Fibroblast of skin of back (primary cell): ENCODE results near the gene BUB1B.

ENCODE experiments used
- DNase-seq: peaks from one replicate; pipeline ENCODE4 v3.0.0-alpha.2; 2013

The BUB1B gene

GRCh38 chr15:40242213-40242599 lies 81.3 kb downstream of the BUB1B start:
- DNase-seq = no peak

GRCh38 chr15:40242601-40243000 lies 81.7 kb downstream of the BUB1B start:
- no peak for DNase-seq

GRCh38 chr15:40243126-40243810 lies 82.4 kb downstream of the BUB1B start:
- no peak for DNase-seq

- no peak for DNase-seq
These were observed 84.2 kb downstream of the BUB1B start for GRCh38 chr15:40244961-40245523.

- DNase-seq = no peak
These were observed 85.0 kb downstream of the BUB1B start for GRCh38 chr15:40245666-40246450.

GRCh38 chr15:40246496-40247280 lies 85.8 kb downstream of the BUB1B start:
- no peak for DNase-seq

GRCh38 chr15:40247406-40247971 lies 86.6 kb downstream of the BUB1B start:
- DNase-seq = no peak

- no peak for DNase-seq
These were observed 87.3 kb downstream of the BUB1B start for GRCh38 chr15:40248006-40248783.

GRCh38 chr15:40249477-40250303 lies 88.8 kb downstream of the BUB1B start:
- DNase-seq = peak; percentile 31

- DNase-seq = no peak
These were observed 89.4 kb downstream of the BUB1B start for GRCh38 chr15:40250304-40250656.

GRCh38 chr15:40250771-40251483 lies 90.1 kb downstream of the BUB1B start:
- no peak for DNase-seq

- no peak for DNase-seq
These were observed 90.7 kb downstream of the BUB1B start for GRCh38 chr15:40251486-40252140.

- no peak for DNase-seq
These were observed 91.2 kb downstream of the BUB1B start for GRCh38 chr15:40252141-40252437.

- DNase-seq = no peak
These were observed 91.7 kb downstream of the BUB1B start for GRCh38 chr15:40252438-40253166.

- DNase-seq = no peak
These were observed 92.4 kb downstream of the BUB1B start for GRCh38 chr15:40253167-40253790.

- DNase-seq = no peak
These were observed 93.6 kb downstream of the BUB1B start for GRCh38 chr15:40254452-40254851.

- DNase-seq = no peak
These were observed 94.2 kb downstream of the BUB1B start for GRCh38 chr15:40255033-40255432.

- peak; percentile 75 for DNase-seq
These were observed 95.9 kb downstream of the BUB1B start for GRCh38 chr15:40256638-40257235.
